Sigmoid colon (tissue), 3 donors: ENCODE results near the gene MXRA5.

ENCODE experiments used
- POLR2A ChIP-seq, 2 donors: fragments of 450-650 bp; IDR thresholded peaks; one replicate each; pipeline ENCODE4 v1.6.1; 2016; ENCODE audit warnings: antibody characterized with exemption in 2 of 2, mild to moderate bottlenecking in 2 of 2, moderate library complexity in 2 of 2
- TF ChIP-seq, protein P1 (sequence below), 4 experiments: fragments of 450-650 bp in 3 of 4; fragments of 200-600 bp in 1 of 4; IDR thresholded peaks; one replicate each; pipeline ENCODE4 v1.5.1; 2016 to 2019; ENCODE audit warnings: antibody characterized with exemption in 4 of 4, mild to moderate bottlenecking in 3 of 4, moderate library complexity in 2 of 4

DNA sequence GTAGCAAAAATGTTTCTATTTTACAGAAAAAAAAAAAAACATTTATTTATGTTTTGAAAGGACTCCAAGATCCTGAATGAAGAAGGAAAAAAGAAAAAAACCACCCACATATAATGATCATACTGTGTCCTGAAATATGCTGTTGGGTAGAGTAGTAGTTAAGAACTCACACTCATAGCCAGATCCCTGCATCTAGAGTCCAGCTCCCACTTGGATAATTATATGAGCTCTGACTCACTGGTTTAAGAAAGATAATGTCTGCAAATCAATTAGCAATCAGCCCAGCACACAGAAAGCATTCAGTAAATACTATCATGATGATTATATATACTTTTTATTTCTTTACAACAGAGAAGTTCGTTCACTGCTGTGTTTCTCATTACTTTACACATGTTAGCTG lies 46.7 kb upstream of the MXRA5 start:
- TF ChIP-seq, protein P1, sequence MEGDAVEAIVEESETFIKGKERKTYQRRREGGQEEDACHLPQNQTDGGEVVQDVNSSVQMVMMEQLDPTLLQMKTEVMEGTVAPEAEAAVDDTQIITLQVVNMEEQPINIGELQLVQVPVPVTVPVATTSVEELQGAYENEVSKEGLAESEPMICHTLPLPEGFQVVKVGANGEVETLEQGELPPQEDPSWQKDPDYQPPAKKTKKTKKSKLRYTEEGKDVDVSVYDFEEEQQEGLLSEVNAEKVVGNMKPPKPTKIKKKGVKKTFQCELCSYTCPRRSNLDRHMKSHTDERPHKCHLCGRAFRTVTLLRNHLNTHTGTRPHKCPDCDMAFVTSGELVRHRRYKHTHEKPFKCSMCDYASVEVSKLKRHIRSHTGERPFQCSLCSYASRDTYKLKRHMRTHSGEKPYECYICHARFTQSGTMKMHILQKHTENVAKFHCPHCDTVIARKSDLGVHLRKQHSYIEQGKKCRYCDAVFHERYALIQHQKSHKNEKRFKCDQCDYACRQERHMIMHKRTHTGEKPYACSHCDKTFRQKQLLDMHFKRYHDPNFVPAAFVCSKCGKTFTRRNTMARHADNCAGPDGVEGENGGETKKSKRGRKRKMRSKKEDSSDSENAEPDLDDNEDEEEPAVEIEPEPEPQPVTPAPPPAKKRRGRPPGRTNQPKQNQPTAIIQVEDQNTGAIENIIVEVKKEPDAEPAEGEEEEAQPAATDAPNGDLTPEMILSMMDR (IDR thresholded peaks at IDR 0.05): no peak
- TF ChIP-seq POLR2A (IDR thresholded peaks at IDR 0.05): no peak
